GM12878 (cell line): ENCODE measurements around the gene KCND3. TPM values are rescaled to one million over a fixed set of nuclear protein-coding genes. Genes with fewer than 3 reads are reported as not detected.

Source experiments
- ATAC-seq: fragments of 200-7000 bp; cut with Tn5 transposase; 3 replicates; pipeline ENCODE4 v1.9.1; 2020; ENCODE audit warnings: mild to moderate bottlenecking, moderate library complexity
- BruUV-seq: library from RNA; stranded (reverse); fragments of 400-500 nt; replicated peaks from 2 replicates; lab custom pipeline; 2021; lab: Mats Ljungman, UMichigan
- CTCF ChIA-PET: fragments of 300-600 bp; sonication (Branson Sonifier 250); formaldehyde crosslinking; extraction: SDS; loops from one replicate; lab custom pipeline; 2021; ENCODE audit warnings: inconsistent platforms; lab: Yijun Ruan, JAX
- POLR2A ChIA-PET: fragments of 350-600 bp; formaldehyde crosslinking; extraction: SDS; loops from one replicate; lab custom pipeline; 2021; ENCODE audit warnings: inconsistent platforms; lab: Charles Lee
- RAD21 ChIA-PET: fragments of 300-600 bp; sonication (Branson Sonifier 250); formaldehyde crosslinking; loops from one replicate; lab custom pipeline; 2023; ENCODE audit warnings: antibody characterized with exemption; ENCODE audit not compliant: unreplicated experiment; lab: Charles Lee
- SMC1A ChIA-PET: fragments of 300-600 bp; sonication (Branson Sonifier 250); formaldehyde crosslinking; loops from one replicate; lab custom pipeline; 2023; ENCODE audit not compliant: unreplicated experiment, uncharacterized antibody; lab: Charles Lee
- DNase-seq: peaks from one replicate; pipeline ENCODE4 v3.0.0-alpha.2; 2011; ENCODE audit warnings: low read depth, low spot score
- FAIRE-seq: peaks from 3 replicates; lab custom pipeline; 2011; peaks lifted over from hg19 to GRCh38; lab: Jason Lieb, UNC
- H2AFZ ChIP-seq: 2 replicates; pipeline ENCODE4 v1.6.0; 2011; ENCODE audit warnings: low read depth, low read length, control low read depth; ENCODE audit not compliant: control insufficient read depth
- H3K27ac ChIP-seq: 2 replicates; pipeline ENCODE4 v1.5.1; 2011; ENCODE audit warnings: control low read depth; ENCODE audit not compliant: control insufficient read depth, insufficient read depth
- H3K27me3 ChIP-seq, 2 experiments: replicated peaks in 1 of 2; 2 replicates each; pipeline versions ENCODE4 v1.6.0 to v1.6.1; 2011; ENCODE audit warnings: low read length in 1 of 2; ENCODE audit not compliant: control insufficient read depth in 2 of 2, insufficient read depth in 2 of 2
- H3K36me3 ChIP-seq, 2 experiments: 2 replicates each; pipeline ENCODE4 v1.5.1; 2011; ENCODE audit warnings: low read length in 1 of 2; ENCODE audit not compliant: control insufficient read depth in 2 of 2, insufficient read depth in 2 of 2
- H3K4me1 ChIP-seq: 2 replicates; pipeline ENCODE4 v1.6.1; 2011; ENCODE audit warnings: mild to moderate bottlenecking, low read length, moderate library complexity, mixed read lengths; ENCODE audit not compliant: control insufficient read depth, insufficient read depth
- H3K4me2 ChIP-seq: 2 replicates; pipeline ENCODE4 v1.6.0; 2011; ENCODE audit warnings: control low read depth; ENCODE audit not compliant: control insufficient read depth, insufficient read depth
- H3K4me3 ChIP-seq: fragments of 200-600 bp; sonication (generic); 2 replicates; pipeline ENCODE4 v1.5.1; 2016
- H3K79me2 ChIP-seq: 2 replicates; pipeline ENCODE4 v1.6.0; 2011; ENCODE audit warnings: low read length; ENCODE audit not compliant: control insufficient read depth, insufficient read depth
- H3K9ac ChIP-seq: 2 replicates; pipeline ENCODE4 v1.8.0; 2011; ENCODE audit warnings: low read length, control low read depth, mixed read lengths; ENCODE audit not compliant: control insufficient read depth, insufficient read depth
- H3K9me3 ChIP-seq: replicated peaks from 3 replicates; pipeline ENCODE4 v1.5.1; 2011; ENCODE audit warnings: mild to moderate bottlenecking, low read length; ENCODE audit not compliant: control insufficient read depth, insufficient read depth
- H4K20me1 ChIP-seq: 2 replicates; pipeline ENCODE4 v1.6.0; 2011; ENCODE audit not compliant: control insufficient read depth, insufficient read depth
- BCL3 ChIP-seq: IDR thresholded peaks from 2 replicates; pipeline ENCODE4 v1.6.1; 2011; ENCODE audit warnings: borderline replicate concordance, low read depth, mild to moderate bottlenecking, moderate library complexity, low read length; ENCODE audit not compliant: insufficient read depth, poor library complexity, severe bottlenecking
- IKZF2 ChIP-seq, 2 experiments: fragments of 450-650 bp; IDR thresholded peaks; 2 replicates each; pipeline ENCODE4 v1.6.1; 2017; ENCODE audit warnings: mild to moderate bottlenecking in 2 of 2, moderate library complexity in 2 of 2
- IRF3 ChIP-seq: fragments of 450-650 bp; IDR thresholded peaks from 2 replicates; pipeline ENCODE4 v1.6.1; 2014; ENCODE audit warnings: mild to moderate bottlenecking
- IRF4 ChIP-seq: IDR thresholded peaks from 2 replicates; pipeline ENCODE4 v1.6.1; 2011; ENCODE audit warnings: low read depth, low read length
- PAX8 ChIP-seq: fragments of 450-650 bp; IDR thresholded peaks from 2 replicates; pipeline ENCODE4 v1.6.1; 2017; ENCODE audit warnings: mild to moderate bottlenecking, moderate library complexity
- POLR2AphosphoS2 ChIP-seq: IDR thresholded peaks from 2 replicates; pipeline ENCODE4 v1.6.1; 2011; ENCODE audit warnings: low read depth, mild to moderate bottlenecking, low read length, improper control_type of control experiment, moderate library complexity
- SIX5 ChIP-seq: IDR thresholded peaks from 2 replicates; pipeline ENCODE4 v1.6.1; 2011; ENCODE audit warnings: mild to moderate bottlenecking, low read depth, low read length, moderate library complexity; ENCODE audit not compliant: severe bottlenecking
- SREBF2 ChIP-seq: IDR thresholded peaks from 2 replicates; pipeline ENCODE4 v1.6.1; 2012; ENCODE audit warnings: mild to moderate bottlenecking, low read length
- TARDBP ChIP-seq: IDR thresholded peaks from 2 replicates; pipeline ENCODE4 v1.6.1; 2016; ENCODE audit warnings: borderline replicate concordance
- ZZZ3 ChIP-seq: IDR thresholded peaks from 2 replicates; pipeline ENCODE4 v1.6.1; 2011; ENCODE audit warnings: low read depth; ENCODE audit not compliant: control insufficient read depth, insufficient read length
- WGBS: methylation state at CpG from one replicate; pipeline ENCODE4 v1.1.6; 2016; ENCODE audit warnings: low lambda C conversion rate; ENCODE audit not compliant: insufficient replicate concordance, insufficient coverage; ENCODE audit errors: missing lambda C conversion rate; 5-methylcytosine and 5-hydroxymethylcytosine counted together
- in situ Hi-C: fragments of 300-500 bp; cut with MboI; formaldehyde crosslinking; loops from 9 replicates; pipeline ENCODE4 v1.14.3; 2018; ENCODE audit warnings: mixed read lengths
- intact Hi-C: fragments of 100-400 bp; cut with micrococcal nuclease; formaldehyde crosslinking; loops from one replicate; pipeline ENCODE4 v1.14.2; 2022; ENCODE audit not compliant: unreplicated experiment
- polyA plus RNA-seq, 11 experiments: library from polyadenylated mRNA; depleted of rRNA in 4 of 11; unstranded in 6 of 11; stranded (reverse) in 5 of 11; fragments of >200 nt; fragmentation: Nextera tagmentation in 4 of 11; fragmentation: Illumina TruSeq in 1 of 11; extraction: Ambion mirVana in 4 of 11; extraction: Trizol in 1 of 11; gene quantifications; 1 replicate in 1 of 11; 2 replicates in 10 of 11; pipeline versions ENCODE4 v1.2.1 to v1.2.3, GENCODE V29; 2011 to 2016; ENCODE audit warnings: inconsistent platforms in 2 of 11, missing spikeins in 2 of 11, low read depth in 1 of 11
- total RNA-seq, 4 experiments: library from RNA; depleted of rRNA in 3 of 4; stranded (reverse); fragments of >200 nt in 3 of 4; fragmentation: Illumina TruSeq in 1 of 4; extraction: Trizol in 1 of 4; gene quantifications; 2 replicates each; pipeline versions ENCODE4 v1.2.1 to v1.2.3, GENCODE V29; 2013 to 2021

KCND3 gene
- total and polyA plus RNA-seq, 10 of the 15 experiments (the other 5 are each of a cell fraction or from before 2014, with no cell fraction given): 0.02 TPM; not detected in 9

GRCh38 chr1:111770916-111771315, 218.6 kb downstream of the KCND3 start:
- in situ Hi-C loops: no loop called here
- SMC1A ChIA-PET: interaction anchor here (0.9 to 1.7 kb wide), 4 partner anchors 10 to 116 kb away, joined by 3 to 4 read pairs (median 4); no protein-coding TSS in a partner anchor

More at GRCh38 chr1:111770916-111771315, 218.6 kb downstream of the KCND3 start:
- Histone ChIP-seq H3K27ac (no peak overlapping the region), H3K9ac (no peak overlapping the region), H3K27me3 (no peaks in the 10 kb centered on the region), H3K9me3 (no peaks in the 10 kb centered on the region), H3K4me2 (no peak overlapping the region), H4K20me1 (no peaks in the 10 kb centered on the region), H3K4me3 (no peak overlapping the region), H3K36me3 (peaks cover 0 to 11% of the 10 kb centered on the region in 2 experiments; a peak in 2 of 4 replicates), H3K79me2 (no peaks in the 10 kb centered on the region; the same call in 1 of the 2 replicates), H2AFZ (no peak overlapping the region), H3K4me1 (no peaks in the 10 kb centered on the region)
- ChIA-PET CTCF (interaction anchor here (0.7 to 1.2 kb wide), 6 partner anchors 10 to 371 kb away, joined by 3 to 5 read pairs (median 3); no protein-coding TSS in a partner anchor), RAD21 (no interaction called here), POLR2A (no interaction called here)
- WGBS: 100% methylated on average over 4 of the region's 4 CpGs
- DNase-seq: no peak
- intact Hi-C loops: no loop called here
- no TSS peak for BruUV-seq
- no peak for FAIRE-seq
- ATAC-seq: no peak
- TF ChIP-seq IRF3 (no peak), BCL3 (no peak), SIX5 (no peak), POLR2AphosphoS2 (no peak), IRF4 (no peak), IKZF2 (IDR thresholded peaks at IDR 0.05) (no peak), SREBF2 (no peak), TARDBP (no peak), ZZZ3 (no peak), PAX8 (no peak)
